ENCODE results near the gene ARFGEF2.

ARFGEF2 gene

GRCh38 chr20:48926267-48926666, 4.8 kb downstream of the ARFGEF2 start:
- H3K4me3 ChIP-seq (ENCODE audit: low read depth, low read length) = no peak overlapping the region
- no peak for TF ChIP-seq CTCF (conservative IDR thresholded peaks at IDR 0.05; ENCODE audit: low read depth, low read length)
- DNase-seq (ENCODE audit: low read depth) = no peak

GRCh38 chr20:48926821-48927220, 5.3 kb downstream of the ARFGEF2 start:
- no peak overlapping the region for H3K4me3 ChIP-seq (ENCODE audit: low read depth, low read length)
- DNase-seq (ENCODE audit: low read depth) = no peak
- TF ChIP-seq CTCF (conservative IDR thresholded peaks at IDR 0.05; ENCODE audit: low read depth, low read length) = no peak

GRCh38 chr20:48928832-48929725, 7.6 kb downstream of the ARFGEF2 start:
- TF ChIP-seq CTCF (conservative IDR thresholded peaks at IDR 0.05; ENCODE audit: low read depth, low read length) = no peak
- H3K4me3 ChIP-seq (ENCODE audit: low read depth, low read length) = no peak overlapping the region
- peak; percentile 71 for DNase-seq (ENCODE audit: low read depth)

- H3K4me3 ChIP-seq (ENCODE audit: low read depth, low read length) = no peak overlapping the region
- no peak for TF ChIP-seq CTCF (conservative IDR thresholded peaks at IDR 0.05; ENCODE audit: low read depth, low read length)
- no peak for DNase-seq (ENCODE audit: low read depth)
Observed at GRCh38 chr20:48930035-48930434, 8.5 kb downstream of the ARFGEF2 start.

- no peak for TF ChIP-seq CTCF (conservative IDR thresholded peaks at IDR 0.05; ENCODE audit: low read depth, low read length)
- no peak overlapping the region for H3K4me3 ChIP-seq (ENCODE audit: low read depth, low read length)
- DNase-seq (ENCODE audit: low read depth) = no peak
Observed at GRCh38 chr20:48930878-48931277, 9.4 kb downstream of the ARFGEF2 start.

- no peak for DNase-seq (ENCODE audit: low read depth)
- no peak for TF ChIP-seq CTCF (conservative IDR thresholded peaks at IDR 0.05; ENCODE audit: low read depth, low read length)
- no peak overlapping the region for H3K4me3 ChIP-seq (ENCODE audit: low read depth, low read length)
Observed at GRCh38 chr20:48931527-48932374, 10.2 kb downstream of the ARFGEF2 start.

All from choroid plexus epithelial cell (primary cell).